C4-2B (cell line): ENCODE data around the gene R3HDML.

ENCODE experiments used
- ZFX ChIP-seq: fragments of 450-650 bp; IDR thresholded peaks from 2 replicates; pipeline ENCODE4 v1.6.1; 2017
- TF ChIP-seq, protein P1 (sequence below): fragments of 450-650 bp; conservative IDR thresholded peaks from 2 replicates; pipeline ENCODE4 v1.5.1; 2017; ENCODE audit warnings: mild to moderate bottlenecking

DNA sequence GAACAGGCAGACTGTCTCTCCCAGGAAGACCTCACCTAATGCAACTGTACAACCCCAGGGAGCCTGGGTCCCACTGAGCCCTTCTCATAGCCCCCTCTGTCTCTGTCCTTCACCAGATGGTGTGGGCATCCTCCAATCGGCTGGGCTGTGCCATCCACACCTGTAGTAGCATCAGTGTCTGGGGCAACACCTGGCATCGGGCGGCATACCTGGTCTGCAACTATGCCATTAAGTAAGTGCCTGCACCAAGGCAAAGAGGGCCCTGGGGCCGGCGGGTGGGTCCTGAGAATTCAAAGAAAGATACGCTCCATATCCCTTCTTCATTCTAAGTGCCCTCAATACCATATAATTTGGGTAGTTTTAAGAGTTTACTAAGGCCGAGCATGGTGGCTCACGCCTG lies 8.3 kb downstream of the R3HDML start:
- TF ChIP-seq, protein P1, sequence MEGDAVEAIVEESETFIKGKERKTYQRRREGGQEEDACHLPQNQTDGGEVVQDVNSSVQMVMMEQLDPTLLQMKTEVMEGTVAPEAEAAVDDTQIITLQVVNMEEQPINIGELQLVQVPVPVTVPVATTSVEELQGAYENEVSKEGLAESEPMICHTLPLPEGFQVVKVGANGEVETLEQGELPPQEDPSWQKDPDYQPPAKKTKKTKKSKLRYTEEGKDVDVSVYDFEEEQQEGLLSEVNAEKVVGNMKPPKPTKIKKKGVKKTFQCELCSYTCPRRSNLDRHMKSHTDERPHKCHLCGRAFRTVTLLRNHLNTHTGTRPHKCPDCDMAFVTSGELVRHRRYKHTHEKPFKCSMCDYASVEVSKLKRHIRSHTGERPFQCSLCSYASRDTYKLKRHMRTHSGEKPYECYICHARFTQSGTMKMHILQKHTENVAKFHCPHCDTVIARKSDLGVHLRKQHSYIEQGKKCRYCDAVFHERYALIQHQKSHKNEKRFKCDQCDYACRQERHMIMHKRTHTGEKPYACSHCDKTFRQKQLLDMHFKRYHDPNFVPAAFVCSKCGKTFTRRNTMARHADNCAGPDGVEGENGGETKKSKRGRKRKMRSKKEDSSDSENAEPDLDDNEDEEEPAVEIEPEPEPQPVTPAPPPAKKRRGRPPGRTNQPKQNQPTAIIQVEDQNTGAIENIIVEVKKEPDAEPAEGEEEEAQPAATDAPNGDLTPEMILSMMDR = no peak
- TF ChIP-seq ZFX = no peak
